H1 (cell line): ENCODE results near the gene SIX1. TPM values are rescaled to one million over a fixed set of nuclear protein-coding genes. Genes with fewer than 3 reads are reported as not detected.
A peak's percentile ranks its signal among the peaks of the same experiment; 100 is the strongest.

Experiments
- CTCF ChIA-PET: fragments of 300-600 bp; sonication (Branson Sonifier 250); formaldehyde crosslinking; loops from one replicate; lab custom pipeline; 2021; ENCODE audit not compliant: partially characterized antibody; lab: Charles Lee
- POLR2A ChIA-PET: fragments of 300-600 bp; sonication (Branson Sonifier 250); formaldehyde crosslinking; loops from one replicate; lab custom pipeline; 2021; ENCODE audit warnings: inconsistent platforms; ENCODE audit not compliant: partially characterized antibody; lab: Charles Lee
- DNase-seq, 2 experiments: peaks; one replicate each; pipeline versions ENCODE4 v3.0.0 to v3.0.0-alpha.2; 2010 to 2022; ENCODE audit warnings: low spot score in 2 of 2, low read depth in 1 of 2, mixed read lengths in 1 of 2
- FAIRE-seq: peaks from 2 replicates; lab custom pipeline; 2011; peaks lifted over from hg19 to GRCh38; lab: Jason Lieb, UNC
- H2AFZ ChIP-seq: 2 replicates; pipeline ENCODE4 v1.8.1; 2012; ENCODE audit warnings: low read length, inconsistent platforms
- H2AK5ac ChIP-seq: 2 replicates; pipeline ENCODE4 v1.6.1; 2013; ENCODE audit warnings: low read depth, low read length
- H2BK120ac ChIP-seq: replicated peaks from 2 replicates; pipeline ENCODE3; 2013; ENCODE audit warnings: low read depth, low read length, inconsistent platforms
- H2BK12ac ChIP-seq: 2 replicates; pipeline ENCODE4 v1.6.1; 2013; ENCODE audit warnings: low read depth, low read length
- H2BK15ac ChIP-seq: 2 replicates; pipeline ENCODE4 v1.6.1; 2013; ENCODE audit warnings: low read length
- H2BK20ac ChIP-seq: 2 replicates; pipeline ENCODE4 v1.6.1; 2013; ENCODE audit warnings: low read length
- H2BK5ac ChIP-seq: 2 replicates; pipeline ENCODE4 v1.6.1; 2013; ENCODE audit warnings: low read depth, low read length
- H3K14ac ChIP-seq: 2 replicates; pipeline ENCODE4 v1.6.1; 2013; ENCODE audit warnings: inconsistent platforms; ENCODE audit not compliant: insufficient read length
- H3K18ac ChIP-seq: 2 replicates; pipeline ENCODE4 v1.6.1; 2013; ENCODE audit warnings: low read length; ENCODE audit errors: extremely low read depth
- H3K23ac ChIP-seq: 2 replicates; pipeline ENCODE4 v1.6.1; 2013; ENCODE audit warnings: inconsistent platforms; ENCODE audit not compliant: insufficient read length
- H3K23me2 ChIP-seq: 2 replicates; pipeline ENCODE4 v1.6.1; 2013; ENCODE audit warnings: low read depth, low read length
- H3K27ac ChIP-seq: 2 replicates; pipeline ENCODE4 v1.6.1; 2011; ENCODE audit warnings: low read depth, low read length, inconsistent platforms
- H3K27me3 ChIP-seq, 4 experiments: replicated peaks in 1 of 4; 1 replicate in 1 of 4; 2 replicates in 3 of 4; pipeline versions ENCODE4 v1.6.1 to v1.8.1; 2011 to 2013; ENCODE audit warnings: low read length in 3 of 4, mild to moderate bottlenecking in 3 of 4, inconsistent platforms in 2 of 4, mixed read lengths in 2 of 4, moderate library complexity in 1 of 4; ENCODE audit not compliant: control insufficient read depth in 3 of 4, insufficient read depth in 3 of 4; ENCODE audit errors: extremely low read depth in 1 of 4
- H3K36me3 ChIP-seq, 4 experiments: 2 replicates each; pipeline versions ENCODE4 v1.6.1 to v1.8.1; 2011 to 2013; ENCODE audit warnings: mild to moderate bottlenecking in 4 of 4, low read length in 3 of 4, moderate library complexity in 2 of 4, control low read depth in 1 of 4, inconsistent platforms in 1 of 4; ENCODE audit not compliant: insufficient read depth in 4 of 4, control insufficient read depth in 2 of 4
- H3K4ac ChIP-seq: replicated peaks from 2 replicates; pipeline ENCODE3; 2013; ENCODE audit warnings: low read length, low read depth, mixed read lengths, inconsistent platforms; ENCODE audit not compliant: insufficient read length
- H3K4me1 ChIP-seq, 4 experiments: replicated peaks in 1 of 4; 1 replicate in 1 of 4; 2 replicates in 3 of 4; pipeline versions ENCODE4 v1.6.1 to v1.8.1; 2011 to 2013; ENCODE audit warnings: low read length in 3 of 4, inconsistent platforms in 2 of 4, mixed read lengths in 1 of 4; ENCODE audit not compliant: insufficient read depth in 4 of 4, control insufficient read depth in 3 of 4
- H3K4me2 ChIP-seq, 2 experiments: 2 replicates each; pipeline versions ENCODE4 v1.6.1 to v1.8.1; 2011 to 2013; ENCODE audit warnings: low read depth in 2 of 2, low read length in 2 of 2, control low read depth in 1 of 2, inconsistent platforms in 1 of 2, mild to moderate bottlenecking in 1 of 2; ENCODE audit not compliant: insufficient read depth in 1 of 2
- H3K4me3 ChIP-seq, 4 experiments: fragments of 200-600, 300-600 bp in 1 of 4; sonication (generic), shearing (Covaris generic), sonication (Bioruptor Twin) in 1 of 4; 2 replicates each; pipeline versions ENCODE4 v1.5.1 to v1.8.1; 2011 to 2016; ENCODE audit warnings: low read length in 4 of 4, low read depth in 3 of 4, control low read depth in 2 of 4, inconsistent platforms in 2 of 4, mild to moderate bottlenecking in 2 of 4, mixed read lengths in 1 of 4, moderate library complexity in 1 of 4; ENCODE audit not compliant: insufficient read depth in 2 of 4; ENCODE audit errors: extremely low read depth in 1 of 4
- H3K56ac ChIP-seq: replicated peaks from 2 replicates; pipeline ENCODE3; 2013; ENCODE audit warnings: low read depth, mild to moderate bottlenecking, mixed read lengths, low read length, inconsistent platforms; ENCODE audit not compliant: insufficient read length
- H3K79me1 ChIP-seq: 2 replicates; pipeline ENCODE4 v1.6.1; 2013; ENCODE audit warnings: low read depth, low read length, control low read depth
- H3K79me2 ChIP-seq, 2 experiments: 2 replicates each; pipeline versions ENCODE4 v1.6.1 to v1.8.1; 2012 to 2013; ENCODE audit warnings: low read length in 2 of 2, mild to moderate bottlenecking in 2 of 2, inconsistent platforms in 1 of 2; ENCODE audit not compliant: insufficient read depth in 2 of 2, control insufficient read depth in 1 of 2
- H3K9ac ChIP-seq, 4 experiments: replicated peaks in 1 of 4; 1 replicate in 1 of 4; 2 replicates in 3 of 4; pipeline versions ENCODE4 v1.6.1 to v1.8.1; 2011 to 2013; ENCODE audit warnings: low read depth in 3 of 4, low read length in 3 of 4, control low read depth in 2 of 4, mild to moderate bottlenecking in 2 of 4, moderate library complexity in 2 of 4, inconsistent platforms in 1 of 4; ENCODE audit errors: extremely low read depth in 1 of 4
- H3K9me3 ChIP-seq, 2 experiments: 2 replicates each; pipeline versions ENCODE4 v1.6.1 to v1.8.1; 2012 to 2013; ENCODE audit warnings: mild to moderate bottlenecking in 2 of 2, moderate library complexity in 2 of 2, control low read depth in 1 of 2, inconsistent platforms in 1 of 2, low read depth in 1 of 2, low read length in 1 of 2, mixed read lengths in 1 of 2; ENCODE audit not compliant: insufficient read depth in 2 of 2
- H4K20me1 ChIP-seq, 2 experiments: replicated peaks in 1 of 2; 2 replicates each; pipeline versions ENCODE3 to v1.8.1; 2011 to 2013; ENCODE audit warnings: inconsistent platforms in 2 of 2, low read length in 2 of 2, mild to moderate bottlenecking in 1 of 2; ENCODE audit not compliant: insufficient read depth in 2 of 2, control insufficient read depth in 1 of 2
- H4K5ac ChIP-seq: 2 replicates; pipeline ENCODE4 v1.6.1; 2013; ENCODE audit warnings: low read length, low read depth, mixed read lengths, inconsistent platforms; ENCODE audit not compliant: insufficient read length
- H4K8ac ChIP-seq: 2 replicates; pipeline ENCODE4 v1.8.0; 2013; ENCODE audit warnings: mild to moderate bottlenecking, moderate library complexity, low read length, inconsistent platforms; ENCODE audit not compliant: insufficient read depth; ENCODE audit errors: extremely low read depth
- H4K91ac ChIP-seq: replicated peaks from 2 replicates; pipeline ENCODE3; 2013; ENCODE audit warnings: low read length, mixed read lengths, inconsistent platforms; ENCODE audit not compliant: insufficient read length
- WGBS, 2 experiments: shearing (Covaris generic) in 1 of 2; methylation state at CpG; one replicate each; pipeline versions ENCODE4 v1.1.6 to v1.1.7; 2013 to 2015; ENCODE audit warnings: low lambda C conversion rate in 2 of 2, mixed read lengths in 2 of 2, inconsistent platforms in 1 of 2, low coverage in 1 of 2, missing lambda C conversion rate in 1 of 2; ENCODE audit not compliant: insufficient replicate concordance in 2 of 2, insufficient coverage in 1 of 2, insufficient read length in 1 of 2; ENCODE audit errors: extremely low coverage in 1 of 2, missing lambda C conversion rate in 1 of 2; 5-methylcytosine and 5-hydroxymethylcytosine counted together
- polyA plus RNA-seq, 7 experiments: library from polyadenylated mRNA; depleted of rRNA in 3 of 7; stranded (reverse) in 5 of 7; unstranded in 2 of 7; fragments of >200 nt in 5 of 7; fragments of 200-250 nt in 2 of 7; gene quantifications; 1 replicate in 5 of 7; 2 replicates in 1 of 7; 4 replicates in 1 of 7; pipeline versions ENCODE4 v1.2.1 to v1.2.3, GENCODE V29; 2011 to 2013; ENCODE audit warnings: missing spikeins in 2 of 7, mixed read lengths in 2 of 7
- total RNA-seq: library from RNA; stranded (reverse); fragmentation: NEBNext Ultra II Directional; extraction: Animal tissue kit (Norgen Biotek cat#: 25700); gene quantifications from 2 replicates; pipeline ENCODE4 v1.2.1, GENCODE V29; 2021

The SIX1 gene
- total and polyA plus RNA-seq, 2 of the 8 experiments (the other 6 are each of a cell fraction or from before 2014, with no cell fraction given), result 0.03 to 0.69 TPM

- no peak overlapping the region for H2BK120ac ChIP-seq
- H3K9ac ChIP-seq, result no peak overlapping the region
- H3K23me2 ChIP-seq, result peaks cover 5% of the 10 kb centered on the region; the same call in 1 of the 2 replicates
- H4K8ac ChIP-seq, result no peak overlapping the region
- peak overlapping the region; percentile 46 to 73; a peak in 3 of 4 replicates for H3K4me2 ChIP-seq
- ChIA-PET POLR2A (interaction anchor here (0.6 to 6.5 kb wide), 4 partner anchors 12 to 562 kb away, joined by 3 to 55 read pairs (median 4); no protein-coding TSS in a partner anchor), CTCF (interaction anchor here (0.6 to 5.9 kb wide), 5 partner anchors 10 to 610 kb away, joined by 3 to 34 read pairs (median 6); no protein-coding TSS in a partner anchor)
- peaks cover 17 to 47% (median 30%) of the 10 kb centered on the region in 4 experiments for H3K4me1 ChIP-seq
- peak overlapping the region in 1 of 4 experiments; percentile 52; a peak in 1 of 8 replicates for H3K4me3 ChIP-seq
- WGBS, 2 experiments, result 4% methylated on average over 29 of the region's 29 CpGs; no CpG with 5 or more reads in 1 of the 2 experiments
- H2AFZ ChIP-seq, result no peak overlapping the region
- peak overlapping the region; percentile 51; the same call in 1 of the 2 replicates for H3K18ac ChIP-seq
- H3K27ac ChIP-seq, result no peak overlapping the region
- peaks cover 0 to 2% (median 0%) of the 10 kb centered on the region in 4 experiments; a peak in 1 of 8 replicates for H3K36me3 ChIP-seq
- H3K56ac ChIP-seq, result no peak overlapping the region
- H3K27me3 ChIP-seq, result peaks cover 72 to 100% (median 86%) of the 10 kb centered on the region in 4 experiments
- H3K79me2 ChIP-seq, result no peaks in the 10 kb centered on the region
- H2BK12ac ChIP-seq, result no peak overlapping the region
- H2BK15ac ChIP-seq, result no peak overlapping the region
- H3K14ac ChIP-seq, result no peak overlapping the region
- H4K91ac ChIP-seq, result no peak overlapping the region
- H2BK20ac ChIP-seq, result no peak overlapping the region
- no peaks in the 10 kb centered on the region for H3K9me3 ChIP-seq
- no peak overlapping the region for H4K5ac ChIP-seq
- peaks cover 5 to 14% of the 10 kb centered on the region in 2 experiments for H4K20me1 ChIP-seq
- peak; percentile 57 for FAIRE-seq
- H2AK5ac ChIP-seq, result 0 out of 2 replicates have a peak overlapping the region, but pooled peaks have one; percentile 40
- H2BK5ac ChIP-seq, result no peak overlapping the region
- DNase-seq, result no peak
- no peak overlapping the region for H3K4ac ChIP-seq
- no peak overlapping the region for H3K23ac ChIP-seq
- no peaks in the 10 kb centered on the region for H3K79me1 ChIP-seq
These were observed 5.6 kb downstream of the SIX1 start for GRCh38 chr14:60643463-60644314.
